ENCODE measurements around the gene RMND5B.
A peak's percentile ranks its signal among the peaks of the same experiment; 100 is the strongest.
"Not testable (repeated sequence)": the region's sequence is repeated elsewhere in the genome, so short reads cannot be mapped to it uniquely, and the experiment has no call there.

The RMND5B gene

DNA sequence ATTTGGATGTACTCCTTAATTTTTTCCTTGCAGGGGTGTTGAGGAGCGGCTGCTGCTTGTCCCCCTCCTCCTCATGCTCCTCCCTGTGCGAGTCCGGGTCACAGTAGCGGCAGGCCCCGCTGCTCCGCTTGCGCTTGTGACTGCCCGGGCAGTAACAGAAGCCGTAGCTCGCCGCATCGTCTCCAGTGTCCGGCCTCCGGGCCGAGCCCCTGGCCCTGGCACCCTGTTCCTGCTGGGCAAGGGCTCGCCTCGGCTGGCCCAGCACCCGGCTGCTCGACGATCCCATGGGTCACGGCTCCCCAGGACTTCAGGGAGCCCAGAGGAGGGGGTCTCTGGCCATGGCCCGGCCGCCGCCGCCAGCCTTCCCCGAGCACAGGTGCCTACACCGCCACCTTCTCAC is 56.2 kb downstream of the RMND5B start, which contains the start of gene GMCL2:
Gene GMCL2 (minus strand): TSS at position 358 of the 400 bp plus-strand sequence. CDS start 72 bp downstream, at position 286.
- no peak for DNase-seq
- no peak for TF ChIP-seq GATA1 (IDR thresholded peaks at IDR 0.05; ENCODE audit: low read depth, low read length)
- TF ChIP-seq POLR2A (IDR thresholded peaks at IDR 0.05; ENCODE audit: low read length): no peak

DNA sequence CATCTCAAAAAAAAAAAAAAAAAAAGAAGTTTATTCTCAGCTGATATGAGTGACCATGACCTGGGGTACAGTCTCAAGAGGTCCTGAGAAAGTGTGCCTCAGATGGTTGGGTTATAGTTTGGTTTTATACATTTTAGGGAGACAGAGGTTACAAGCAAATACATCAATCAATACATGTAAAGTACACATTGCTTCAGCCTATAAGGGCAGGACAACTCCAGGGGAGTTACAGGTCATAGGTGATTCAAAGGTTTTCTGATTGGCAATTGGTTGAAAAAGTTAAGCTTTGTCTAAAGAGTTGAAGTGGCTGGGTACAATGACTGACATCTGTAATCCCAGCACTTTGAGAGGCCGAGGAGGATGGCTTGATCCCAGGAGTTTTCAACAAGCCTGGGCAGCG is 58.6 kb downstream of the RMND5B start:
- no peak for DNase-seq
- no peak for TF ChIP-seq GATA1 (IDR thresholded peaks at IDR 0.05; ENCODE audit: low read depth, low read length)
- no peak for TF ChIP-seq POLR2A (IDR thresholded peaks at IDR 0.05; ENCODE audit: low read length)

DNA sequence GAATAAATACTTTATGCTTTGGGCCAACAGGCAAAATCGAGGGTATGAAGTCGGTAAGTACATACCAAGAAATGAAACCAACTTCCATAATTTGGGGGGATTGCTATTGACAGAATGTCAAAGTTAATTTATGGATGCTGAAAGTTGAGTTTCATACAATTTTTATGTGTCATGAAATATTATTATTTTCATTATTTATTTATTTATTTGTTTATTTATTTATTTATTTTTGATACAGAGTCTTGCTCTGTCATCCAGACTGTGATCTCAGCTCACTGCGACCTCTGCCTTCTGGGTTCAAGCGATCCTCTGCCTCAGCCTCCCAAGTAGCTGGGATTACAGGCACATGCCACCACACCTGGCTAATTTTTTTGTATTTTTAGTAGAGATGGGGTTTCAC is 60.8 kb downstream of the RMND5B start:
- DNase-seq: no peak
- no peak for TF ChIP-seq POLR2A (IDR thresholded peaks at IDR 0.05; ENCODE audit: low read length)
- no peak for TF ChIP-seq GATA1 (IDR thresholded peaks at IDR 0.05; ENCODE audit: low read depth, low read length)

DNA sequence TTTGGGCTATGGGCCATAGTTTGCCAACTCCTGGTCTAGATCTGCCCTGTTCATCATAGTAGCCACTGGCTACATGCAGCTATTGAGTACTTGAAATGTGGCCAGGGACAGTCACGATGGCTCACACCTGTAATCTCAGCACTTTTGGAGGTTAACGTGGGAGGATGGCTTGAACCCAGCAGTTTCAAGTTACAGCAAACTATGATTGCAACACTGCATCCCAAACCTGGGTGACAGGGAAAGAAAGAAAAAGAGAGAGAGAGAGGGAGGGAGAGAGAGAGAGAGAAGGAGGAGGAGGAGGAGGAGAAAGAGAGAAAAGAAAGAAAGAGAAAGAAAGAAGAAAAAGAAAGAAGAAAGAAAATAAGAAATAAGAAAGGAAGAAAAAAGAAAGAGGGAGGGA is 61.4 kb downstream of the RMND5B start:
- TF ChIP-seq GATA1 (IDR thresholded peaks at IDR 0.05; ENCODE audit: low read depth, low read length) (no peak), POLR2A (IDR thresholded peaks at IDR 0.05; ENCODE audit: low read length) (no peak)
- DNase-seq: no peak

DNA sequence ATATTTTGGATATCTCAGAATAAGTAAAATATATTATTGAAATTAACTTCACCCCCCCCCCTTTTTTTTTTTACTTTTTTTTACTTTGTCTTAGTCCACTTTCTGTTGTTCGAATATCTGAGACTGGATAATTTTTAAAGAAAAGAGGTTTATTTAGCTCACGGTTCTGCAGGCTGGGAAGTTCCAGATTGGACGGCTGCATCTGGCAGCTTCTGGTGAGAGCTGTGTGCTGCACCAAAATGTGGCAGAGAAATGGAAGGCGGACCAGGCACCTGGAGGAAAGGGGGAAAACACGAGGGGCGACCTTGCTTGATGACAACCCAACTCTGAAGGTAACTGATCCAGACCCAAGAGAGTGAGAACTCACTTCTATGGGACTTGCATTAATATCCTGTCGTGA is 62.0 kb downstream of the RMND5B start:
- no peak for TF ChIP-seq GATA1 (IDR thresholded peaks at IDR 0.05; ENCODE audit: low read depth, low read length)
- TF ChIP-seq POLR2A (IDR thresholded peaks at IDR 0.05; ENCODE audit: low read length): no peak
- DNase-seq: no peak

DNA sequence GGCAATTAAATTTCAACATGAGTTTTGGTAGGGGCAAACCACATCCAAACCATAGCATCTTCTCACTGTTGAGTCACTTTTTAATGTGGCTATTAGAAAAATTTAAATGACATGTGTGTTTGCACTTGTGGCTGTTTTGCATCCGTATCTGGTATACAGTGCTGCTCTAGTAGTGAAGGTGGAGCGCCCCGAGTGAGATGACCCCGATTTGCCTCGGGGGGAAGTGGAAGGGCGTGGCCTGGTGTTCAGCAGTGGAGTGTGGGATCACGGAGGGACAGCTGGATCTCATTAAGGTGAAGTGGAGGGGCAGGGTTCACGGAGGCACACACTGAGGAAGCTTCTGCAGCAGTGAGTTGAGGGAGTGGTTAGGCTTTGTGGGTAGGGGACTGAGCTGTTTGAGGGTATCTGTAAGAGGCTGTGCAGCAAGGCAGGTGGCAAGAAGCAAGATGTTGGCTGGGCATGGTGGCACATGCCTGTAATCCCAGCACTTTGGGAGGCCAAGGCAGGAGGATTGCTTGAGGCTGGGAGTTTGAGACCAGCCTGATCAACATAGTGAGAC is 62.5 kb downstream of the RMND5B start:
- TF ChIP-seq POLR2A (IDR thresholded peaks at IDR 0.05; ENCODE audit: low read length): no peak
- no peak for TF ChIP-seq GATA1 (IDR thresholded peaks at IDR 0.05; ENCODE audit: low read depth, low read length)
- DNase-seq: no peak

DNA sequence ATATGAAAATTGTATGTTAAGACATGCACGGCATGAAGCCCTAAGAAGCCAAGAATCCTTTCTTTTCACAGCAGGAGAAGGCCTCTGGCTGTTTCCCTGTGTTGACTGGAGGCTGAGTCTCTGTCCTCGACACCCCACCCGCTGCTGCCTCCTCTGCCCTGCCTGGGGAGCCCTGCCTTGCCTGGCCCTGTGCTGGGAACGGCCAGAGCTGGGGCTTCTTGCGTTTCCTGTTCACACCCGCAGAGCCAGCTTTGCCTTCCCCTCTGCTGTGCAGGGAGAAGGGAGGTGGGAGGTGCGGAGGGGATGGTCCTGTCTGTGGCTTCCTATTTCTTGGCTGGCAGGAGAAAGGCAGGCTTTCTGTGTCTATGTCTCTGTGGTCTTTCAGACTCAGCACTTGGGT is 63.2 kb downstream of the RMND5B start:
- DNase-seq: no peak
- no peak for TF ChIP-seq POLR2A (IDR thresholded peaks at IDR 0.05; ENCODE audit: low read length)
- no peak for TF ChIP-seq GATA1 (IDR thresholded peaks at IDR 0.05; ENCODE audit: low read depth, low read length)

DNA sequence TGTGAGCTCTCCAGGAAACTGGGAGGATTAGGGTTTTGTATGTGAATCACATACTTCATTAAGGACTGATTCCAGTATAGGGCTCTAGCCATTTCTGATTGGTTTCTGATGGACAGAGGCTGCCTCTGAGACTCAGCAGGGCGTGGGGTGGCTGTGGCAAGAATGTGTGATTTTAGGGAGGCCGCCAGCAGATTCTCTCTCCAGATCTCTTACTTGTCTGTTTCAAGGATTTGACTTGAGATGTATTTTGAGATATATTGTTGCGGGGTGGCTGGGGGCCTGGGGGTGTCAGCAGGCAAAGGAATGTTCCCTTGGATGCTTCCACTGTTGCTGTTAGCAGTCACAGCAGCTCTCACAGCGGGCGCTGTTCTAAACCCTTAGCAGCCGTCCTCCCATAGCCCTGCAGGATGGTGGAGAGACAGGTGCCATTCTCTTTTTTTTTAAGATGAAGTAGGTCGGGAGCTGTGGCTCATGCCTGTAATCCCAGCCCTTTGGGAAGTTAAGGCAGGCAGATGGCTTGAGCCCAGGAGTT is 65.5 kb downstream of the RMND5B start:
- TF ChIP-seq GATA1 (IDR thresholded peaks at IDR 0.05; ENCODE audit: low read depth, low read length) (no peak), POLR2A (IDR thresholded peaks at IDR 0.05; ENCODE audit: low read length) (no peak)
- DNase-seq: no peak

DNA sequence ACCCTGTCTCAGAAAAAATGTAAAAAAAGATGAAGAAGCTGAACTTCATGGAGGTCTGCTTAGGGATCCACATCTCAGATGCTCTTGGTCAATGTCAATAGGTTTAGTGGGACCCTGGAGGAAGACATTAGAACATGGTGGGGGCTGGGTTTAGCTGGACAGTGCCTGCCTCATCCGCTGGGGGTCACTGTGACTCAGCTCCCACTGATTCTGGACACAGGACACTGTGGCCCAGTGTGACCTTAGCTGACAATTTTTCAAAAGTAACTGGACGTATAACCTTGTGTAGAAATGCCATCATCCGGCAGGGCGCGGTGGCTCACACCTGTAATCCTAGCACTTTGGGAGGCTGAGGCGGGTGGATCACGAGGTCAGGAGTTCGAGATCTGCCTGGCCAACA is 66.2 kb downstream of the RMND5B start:
- peak in 1 of 2 experiments; percentile 38 for DNase-seq
- no peak for TF ChIP-seq GATA1 (IDR thresholded peaks at IDR 0.05; ENCODE audit: low read depth, low read length)
- no peak for TF ChIP-seq POLR2A (IDR thresholded peaks at IDR 0.05; ENCODE audit: low read length)

DNA sequence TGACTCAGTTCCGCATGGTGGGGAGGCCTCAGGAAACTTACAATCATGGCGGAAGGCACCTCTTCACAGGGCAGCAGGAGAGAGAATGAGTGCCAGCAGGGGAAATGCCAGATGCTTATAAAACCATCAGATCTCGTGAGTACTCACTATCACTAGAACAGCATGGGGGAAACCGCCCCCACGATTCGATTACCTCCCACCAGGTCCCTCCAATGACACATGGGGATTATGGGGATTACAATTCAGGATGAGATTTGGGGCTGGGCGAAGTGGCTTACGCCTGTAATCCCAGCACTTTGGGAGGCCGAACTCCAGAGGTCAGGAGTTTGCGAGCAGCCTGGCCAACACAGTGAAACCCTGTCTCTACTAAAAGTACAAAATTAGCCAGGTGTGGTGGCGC is 67.3 kb downstream of the RMND5B start:
- DNase-seq: not testable (repeated sequence)

DNA sequence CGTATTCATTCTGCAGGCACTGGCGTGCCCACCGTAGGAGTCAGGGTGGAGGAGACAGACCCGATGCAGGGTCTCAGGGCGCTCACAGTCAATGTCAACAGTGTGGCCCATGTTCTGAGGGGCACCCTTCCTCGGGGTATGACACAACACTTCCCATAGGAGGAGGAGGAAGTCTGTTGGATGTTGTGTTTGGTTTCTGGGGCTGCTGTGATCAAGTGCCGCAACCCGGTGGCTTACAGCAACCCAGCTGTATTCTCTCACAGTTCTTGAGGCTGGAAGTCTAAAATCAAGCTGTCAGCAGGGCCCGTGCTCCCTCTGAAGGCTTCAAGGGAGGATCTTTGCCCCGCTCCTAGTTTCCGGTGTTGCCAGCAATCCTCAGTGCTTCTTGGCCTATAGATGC is 67.9 kb downstream of the RMND5B start:
- DNase-seq: no peak
- no peak for TF ChIP-seq POLR2A (IDR thresholded peaks at IDR 0.05; ENCODE audit: low read length)
- no peak for TF ChIP-seq GATA1 (IDR thresholded peaks at IDR 0.05; ENCODE audit: low read depth, low read length)

DNA sequence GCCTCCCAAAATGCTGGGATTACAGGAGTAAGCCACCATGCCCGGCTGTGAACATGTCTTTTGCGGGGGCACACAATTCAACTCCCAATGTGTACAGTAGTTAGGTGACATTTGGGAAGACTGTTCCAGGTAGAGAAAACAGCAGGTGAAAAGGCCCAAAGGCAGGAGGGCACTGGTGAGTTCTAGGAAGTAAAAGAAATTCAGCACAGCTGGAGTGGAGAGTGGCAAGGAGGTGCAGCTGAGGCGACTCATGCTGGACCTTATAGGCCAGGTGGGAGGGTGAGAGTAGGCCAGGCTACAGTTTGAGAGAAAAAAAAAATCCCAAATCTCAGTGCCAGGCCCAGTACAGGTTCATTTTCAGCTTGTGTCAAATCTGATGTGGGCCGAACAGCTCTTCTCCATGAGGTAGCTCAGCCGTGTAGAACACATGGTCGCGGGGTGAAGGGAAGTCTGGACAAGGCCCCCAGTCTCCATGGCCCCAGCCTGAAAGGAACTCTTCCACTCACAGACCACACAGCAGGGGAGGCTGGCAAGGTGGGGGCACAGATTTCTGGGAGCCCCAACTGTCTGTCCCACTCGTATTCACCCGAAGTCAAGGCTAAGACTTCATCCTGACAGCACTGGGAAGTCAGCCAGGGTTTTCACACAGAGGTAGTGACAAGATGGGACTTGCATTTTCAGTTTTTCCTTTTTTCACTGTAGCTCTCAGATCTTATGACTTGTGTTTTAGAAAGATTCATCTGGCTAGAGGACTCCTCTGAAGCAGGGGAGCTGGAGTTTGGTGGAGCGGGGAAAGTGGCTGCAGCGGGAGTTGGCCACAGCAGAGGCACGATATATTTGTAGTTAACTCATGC is 69.0 kb downstream of the RMND5B start:
- no peak for TF ChIP-seq GATA1 (IDR thresholded peaks at IDR 0.05; ENCODE audit: low read depth, low read length)
- no peak for TF ChIP-seq POLR2A (IDR thresholded peaks at IDR 0.05; ENCODE audit: low read length)
- DNase-seq: no peak

Measured in erythroblast (primary cell).